Erythroblast (primary cell): ENCODE results near the gene PSKH1.

Experiments
- GATA1 ChIP-seq: IDR thresholded peaks from 2 replicates; pipeline ENCODE4 v1.6.1; 2011; ENCODE audit warnings: low read depth, mild to moderate bottlenecking, control low read depth, low read length, moderate library complexity
- POLR2A ChIP-seq: IDR thresholded peaks from 2 replicates; pipeline ENCODE4 v1.6.1; 2011; ENCODE audit warnings: mild to moderate bottlenecking, low read length

DNA sequence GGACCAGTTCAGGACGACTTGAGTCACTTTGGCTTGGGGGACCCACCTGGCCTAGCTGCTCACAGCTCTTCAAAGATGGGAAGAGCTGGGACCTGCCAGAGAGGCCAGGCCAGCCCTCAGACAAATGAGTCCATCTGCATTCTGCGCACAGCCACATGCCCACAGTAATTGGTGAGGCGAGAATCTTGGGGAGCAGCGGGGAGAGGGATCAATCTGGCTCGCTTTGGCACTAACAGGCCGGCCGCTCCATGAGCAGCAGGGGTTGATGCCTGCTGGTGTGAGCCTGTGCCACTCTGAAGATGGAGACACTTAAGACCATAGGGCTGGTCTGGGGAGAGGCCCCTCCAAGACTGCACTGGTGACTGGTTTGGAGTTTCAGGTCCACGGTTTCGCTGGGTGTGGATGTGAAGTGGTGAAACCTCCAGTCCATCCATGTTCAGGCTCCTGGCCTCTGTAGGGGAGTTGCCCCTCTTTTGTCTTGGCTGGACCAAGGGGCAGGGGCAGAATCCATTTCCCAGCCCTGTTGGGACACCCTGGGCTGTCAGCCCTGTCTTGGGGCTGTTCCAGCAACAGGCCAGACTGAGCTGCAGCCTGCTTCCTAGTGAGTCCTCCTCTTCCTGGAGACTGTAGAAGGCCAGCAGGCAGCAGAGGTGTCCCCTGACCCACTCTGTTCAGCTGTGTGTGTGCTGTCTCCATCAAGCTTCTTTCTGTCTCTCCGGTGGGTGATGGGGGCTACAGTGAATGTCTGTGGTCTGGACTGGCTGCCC is 31.3 kb downstream of the PSKH1 start:
- TF ChIP-seq POLR2A, result no peak
- no peak for TF ChIP-seq GATA1
